HEK293 (cell line): ENCODE results near the gene CA11.

ENCODE experiments used
- BCL6B ChIP-seq: fragments of 450-650 bp; formaldehyde crosslinking; IDR thresholded peaks from 2 replicates; pipeline ENCODE4 v1.5.1; 2017; ENCODE audit warnings: missing biosample characterization, missing genetic modification characterization
- ELK4 ChIP-seq: IDR thresholded peaks from 2 replicates; pipeline ENCODE4 v1.6.1; 2011; ENCODE audit warnings: mild to moderate bottlenecking, low read depth, low read length, borderline replicate concordance
- HOXD13 ChIP-seq: sonication (generic); formaldehyde crosslinking; IDR thresholded peaks from 2 replicates; pipeline ENCODE4 v1.8.0; 2022; ENCODE audit warnings: missing genetic modification reagents, borderline replicate concordance
- PRDM1 ChIP-seq: fragments of 450-650 bp; formaldehyde crosslinking; IDR thresholded peaks from 2 replicates; pipeline ENCODE4; 2016; ENCODE audit warnings: missing biosample characterization, missing genetic modification characterization
- REST ChIP-seq: fragments of 450-650 bp; formaldehyde crosslinking; IDR thresholded peaks from 2 replicates; pipeline ENCODE4 v1.5.1; 2016; ENCODE audit warnings: missing biosample characterization, missing genetic modification characterization
- SCRT1 ChIP-seq: fragments of 450-650 bp; formaldehyde crosslinking; IDR thresholded peaks from 2 replicates; pipeline ENCODE4 v1.5.1; 2016; ENCODE audit warnings: missing biosample characterization, missing genetic modification characterization, borderline replicate concordance
- TCF7L2 ChIP-seq: IDR thresholded peaks from 2 replicates; pipeline ENCODE4 v1.6.1; 2011; ENCODE audit warnings: low read depth, mild to moderate bottlenecking, inconsistent platforms, low read length, moderate library complexity, borderline replicate concordance
- ZBTB49 ChIP-seq: fragments of 450-650 bp; formaldehyde crosslinking; IDR thresholded peaks from 2 replicates; pipeline ENCODE4 v1.5.1; 2016; ENCODE audit warnings: missing biosample characterization, missing genetic modification characterization, low read depth
- ZNF146 ChIP-seq: fragments of 450-650 bp; formaldehyde crosslinking; IDR thresholded peaks from 2 replicates; pipeline ENCODE4 v1.5.1; 2016; ENCODE audit warnings: missing biosample characterization, missing genetic modification characterization
- ZNF155 ChIP-seq: fragments of 450-650 bp; formaldehyde crosslinking; IDR thresholded peaks from 2 replicates; pipeline ENCODE4 v1.5.1; 2016; ENCODE audit warnings: missing biosample characterization, missing genetic modification characterization
- ZNF239 ChIP-seq: fragments of 450-650 bp; formaldehyde crosslinking; IDR thresholded peaks from 2 replicates; pipeline ENCODE4 v1.5.1; 2016; ENCODE audit warnings: missing biosample characterization, missing genetic modification characterization
- ZNF324 ChIP-seq: fragments of 450-650 bp; formaldehyde crosslinking; IDR thresholded peaks from 2 replicates; pipeline ENCODE4 v1.5.1; 2016; ENCODE audit warnings: missing biosample characterization, missing genetic modification characterization
- ZNF362 ChIP-seq: fragments of 450-650 bp; formaldehyde crosslinking; IDR thresholded peaks from 2 replicates; pipeline ENCODE4 v1.5.1; 2016; ENCODE audit warnings: missing biosample characterization, missing genetic modification characterization
- ZNF416 ChIP-seq: fragments of 450-650 bp; formaldehyde crosslinking; IDR thresholded peaks from 2 replicates; pipeline ENCODE4 v1.5.1; 2016; ENCODE audit warnings: missing biosample characterization, missing genetic modification characterization
- ZNF423 ChIP-seq: fragments of 450-650 bp; formaldehyde crosslinking; IDR thresholded peaks from 2 replicates; pipeline ENCODE4 v1.5.1; 2016; ENCODE audit warnings: missing biosample characterization, missing genetic modification characterization
- ZNF514 ChIP-seq: fragments of 450-650 bp; formaldehyde crosslinking; IDR thresholded peaks from 2 replicates; pipeline ENCODE4 v1.5.1; 2016; ENCODE audit warnings: missing biosample characterization, missing genetic modification characterization
- ZNF518A ChIP-seq: fragments of 450-650 bp; formaldehyde crosslinking; conservative IDR thresholded peaks from 2 replicates; pipeline ENCODE4 v1.5.1; 2016; ENCODE audit warnings: low read depth, missing biosample characterization, missing genetic modification characterization
- ZNF549 ChIP-seq: fragments of 450-650 bp; IDR thresholded peaks from 2 replicates; pipeline ENCODE4 v1.5.1; 2018; ENCODE audit warnings: missing biosample characterization, missing genetic modification characterization, mild to moderate bottlenecking, inconsistent platforms, moderate library complexity
- ZNF600 ChIP-seq: fragments of 450-650 bp; formaldehyde crosslinking; IDR thresholded peaks from 2 replicates; pipeline ENCODE4 v1.5.1; 2016; ENCODE audit warnings: missing biosample characterization, missing genetic modification characterization
- ZNF645 ChIP-seq: fragments of 450-650 bp; formaldehyde crosslinking; IDR thresholded peaks from 2 replicates; pipeline ENCODE4; 2016; ENCODE audit warnings: missing biosample characterization, missing genetic modification characterization
- ZNF660 ChIP-seq: fragments of 450-650 bp; IDR thresholded peaks from 2 replicates; pipeline ENCODE4 v1.5.1; 2018; ENCODE audit warnings: missing biosample characterization, mild to moderate bottlenecking, missing genetic modification characterization
- ZNF830 ChIP-seq: fragments of 450-650 bp; IDR thresholded peaks from 2 replicates; pipeline ENCODE4 v1.5.0; 2018; ENCODE audit warnings: missing biosample characterization, missing genetic modification characterization, low read depth, mild to moderate bottlenecking, moderate library complexity
- ZSCAN30 ChIP-seq: fragments of 450-650 bp; IDR thresholded peaks from 2 replicates; pipeline ENCODE4 v1.5.1; 2018; ENCODE audit warnings: missing biosample characterization, mild to moderate bottlenecking, missing genetic modification characterization, moderate library complexity

CA11 gene

GRCh38 chr19:48608798-48609263, 37.2 kb downstream of the CA11 start (continued):
- TF ChIP-seq BCL6B (tag by site-specific recombination) = no peak
- TF ChIP-seq ZNF600 = no peak
- no peak for TF ChIP-seq ZBTB49
- TF ChIP-seq ZNF645 (tag by site-specific recombination) = no peak
- no peak for TF ChIP-seq ZNF324 (tag by site-specific recombination)
- TF ChIP-seq ZSCAN30 = no peak
- TF ChIP-seq SCRT1 (tag by site-specific recombination) = no peak
- no peak for TF ChIP-seq ZNF830
- no peak for TF ChIP-seq REST (tag by site-specific recombination)
- TF ChIP-seq ELK4 = no peak
- TF ChIP-seq ZNF362 = no peak
- TF ChIP-seq HOXD13 = no peak
- no peak for TF ChIP-seq ZNF514 (tag by site-specific recombination)
- TF ChIP-seq ZNF423 (tag by site-specific recombination) = no peak
- no peak for TF ChIP-seq TCF7L2
- no peak for TF ChIP-seq ZNF239
- TF ChIP-seq ZNF660 (tag by site-specific recombination) = no peak
- no peak for TF ChIP-seq ZNF416 (tag by site-specific recombination)
- no peak for TF ChIP-seq ZNF146 (tag by site-specific recombination)
- TF ChIP-seq ZNF155 (tag by site-specific recombination) = no peak
- no peak for TF ChIP-seq ZNF549 (tag by site-specific recombination)
- TF ChIP-seq ZNF518A (tag by site-specific recombination) = no peak
- TF ChIP-seq PRDM1 (tag by site-specific recombination) = peak; percentile 62
